ENCODE data around the gene PTPN1.

GRCh38 chr20:50590348-50590664 lies 80.1 kb downstream of the PTPN1 start:
- TF ChIP-seq CTCF (IDR thresholded peaks at IDR 0.05; ENCODE audit: low read length) (no peak), EZH2 (IDR thresholded peaks at IDR 0.05; ENCODE audit: borderline replicate concordance, low read length) (no peak)
